ENCODE results near the gene CNPY4.

CNPY4 gene

DNA sequence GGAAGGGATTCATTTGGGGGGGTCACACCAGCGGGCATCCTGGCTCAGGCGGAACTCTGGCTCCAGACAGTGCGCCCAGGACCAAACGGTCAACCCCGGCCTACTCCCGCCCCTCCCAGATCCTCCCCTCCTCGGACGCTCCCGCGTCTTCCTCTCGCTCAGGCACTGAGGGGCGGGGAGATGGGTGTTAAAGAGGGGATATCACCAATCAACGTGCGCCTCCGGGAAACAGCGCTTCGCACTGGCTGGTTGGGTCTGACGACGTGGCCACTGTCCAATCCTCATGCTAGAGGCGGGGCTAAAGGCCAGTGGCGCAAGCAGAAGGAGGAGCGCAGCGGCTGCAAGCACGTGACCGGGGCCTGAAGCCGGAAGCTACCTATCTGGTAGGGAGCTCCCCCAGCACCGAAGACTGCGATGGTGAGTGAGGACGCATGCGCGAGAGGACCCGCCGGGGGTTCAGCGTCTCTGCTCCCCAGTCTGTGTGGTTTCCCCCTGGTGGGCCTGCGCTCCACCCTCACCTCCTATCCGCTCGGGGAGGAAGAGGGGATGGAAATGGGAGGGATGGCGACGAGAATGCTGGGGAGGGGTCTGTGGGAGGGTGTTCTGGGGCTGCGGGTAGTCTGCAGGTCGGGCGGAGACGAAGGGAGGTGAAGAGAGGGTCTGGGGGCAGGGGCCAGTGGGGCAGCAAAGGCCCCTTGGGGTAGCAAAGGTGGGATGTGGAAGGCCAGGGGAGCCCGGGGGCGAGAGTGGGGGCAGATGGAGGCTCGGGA lies 29.3 kb downstream of the CNPY4 start, which contains the start of gene LAMTOR4:
LAMTOR4 (plus strand) TSS at position 360 of the 770 bp plus-strand sequence; CDS start at position 415, 55 bp downstream.
- peak; percentile 100 for DNase-seq (ENCODE audit: low spot score)

DNA sequence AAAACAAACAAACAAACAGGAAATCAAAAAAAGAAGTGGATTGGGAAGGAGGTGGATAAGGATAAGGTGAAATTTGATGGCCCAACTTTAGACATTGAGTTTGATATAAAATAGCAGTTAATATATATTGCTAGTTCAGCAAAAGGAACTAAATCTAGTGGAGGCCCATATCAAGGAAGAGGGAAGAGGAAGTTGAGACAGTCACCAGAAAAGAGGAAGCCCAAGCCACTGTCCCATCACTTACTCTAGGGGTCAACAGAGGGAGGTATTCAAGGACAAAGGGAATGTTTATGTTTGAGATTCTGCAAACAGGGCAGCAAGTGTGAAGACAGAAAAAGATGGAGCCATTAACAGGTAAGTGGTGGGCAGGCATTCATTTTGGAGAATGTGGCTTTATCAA lies 33.0 kb downstream of the CNPY4 start:
- DNase-seq (ENCODE audit: low spot score): no peak

DNA sequence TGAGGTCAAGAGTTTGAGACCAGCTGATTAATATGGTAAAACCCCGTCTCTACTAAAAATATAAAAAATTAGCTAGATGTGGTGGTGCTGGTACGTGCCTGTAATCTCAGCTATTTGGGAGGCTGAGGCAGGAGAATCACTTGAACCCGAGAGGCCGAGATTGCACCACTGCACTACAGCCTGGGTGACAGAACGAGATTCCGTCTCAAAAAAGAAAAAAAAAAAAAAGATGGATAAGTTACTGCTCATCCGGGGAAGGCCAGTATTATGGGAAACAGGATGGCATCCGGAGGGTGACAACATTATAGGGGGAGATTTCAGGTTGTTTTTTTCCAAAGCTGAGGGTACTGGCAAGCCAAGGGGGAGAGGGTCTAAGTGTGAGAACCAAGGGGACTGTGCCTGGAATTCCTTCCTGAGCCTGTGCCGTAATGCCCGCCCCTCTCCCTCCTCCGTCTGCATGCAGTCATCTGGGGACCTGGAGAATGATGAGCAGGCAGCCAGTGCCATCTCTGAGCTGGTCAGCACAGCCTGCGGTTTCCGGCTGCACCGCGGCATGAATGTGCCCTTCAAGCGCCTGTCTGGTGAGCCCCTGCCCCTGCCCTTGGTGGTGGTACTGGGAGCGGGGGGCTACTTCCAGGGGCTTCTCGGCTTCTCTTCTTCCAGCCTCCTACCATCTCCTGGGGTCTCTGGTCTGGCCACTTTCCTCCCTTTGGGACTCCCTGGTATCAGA lies 33.7 kb downstream of the CNPY4 start:
- no peak for DNase-seq (ENCODE audit: low spot score)

DNA sequence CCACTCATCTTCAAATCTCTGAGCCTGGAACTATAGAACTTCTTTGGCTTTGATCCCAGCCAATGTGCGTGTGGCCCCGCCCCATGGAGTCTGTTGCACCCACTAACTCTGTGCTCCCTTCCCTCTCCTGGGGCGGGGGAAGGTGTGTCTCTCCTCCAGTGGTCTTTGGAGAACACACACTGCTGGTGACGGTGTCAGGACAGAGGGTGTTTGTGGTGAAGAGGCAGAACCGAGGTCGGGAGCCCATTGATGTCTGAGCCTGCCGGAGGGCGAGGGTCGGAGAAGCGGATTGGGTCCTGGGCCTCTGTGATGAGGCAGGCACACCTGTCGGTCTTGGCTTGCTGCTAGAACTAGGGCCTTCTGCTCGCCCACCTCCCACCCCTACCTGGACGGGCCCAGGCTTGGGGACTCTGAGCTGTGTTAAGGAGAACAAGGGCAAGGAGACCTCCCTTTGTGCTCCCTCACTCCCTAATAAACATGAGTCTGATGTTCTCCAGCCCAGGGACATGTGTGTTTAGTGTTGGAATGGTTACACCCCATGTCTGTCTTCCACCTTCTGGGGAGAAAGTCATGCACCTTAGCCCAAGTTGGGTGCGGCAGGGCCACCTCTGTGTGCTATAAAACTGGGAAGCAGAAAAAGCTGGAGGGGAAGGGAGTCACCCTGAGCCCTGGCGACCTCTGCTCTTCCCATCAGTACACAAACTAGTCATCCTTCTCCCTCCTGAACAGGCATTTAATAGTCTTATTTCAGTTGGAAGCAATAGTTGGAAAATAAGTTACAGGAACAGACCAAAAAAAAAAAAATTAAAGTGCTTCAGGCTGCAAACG lies 34.5 kb downstream of the CNPY4 start:
- no peak for DNase-seq (ENCODE audit: low spot score)

DNA sequence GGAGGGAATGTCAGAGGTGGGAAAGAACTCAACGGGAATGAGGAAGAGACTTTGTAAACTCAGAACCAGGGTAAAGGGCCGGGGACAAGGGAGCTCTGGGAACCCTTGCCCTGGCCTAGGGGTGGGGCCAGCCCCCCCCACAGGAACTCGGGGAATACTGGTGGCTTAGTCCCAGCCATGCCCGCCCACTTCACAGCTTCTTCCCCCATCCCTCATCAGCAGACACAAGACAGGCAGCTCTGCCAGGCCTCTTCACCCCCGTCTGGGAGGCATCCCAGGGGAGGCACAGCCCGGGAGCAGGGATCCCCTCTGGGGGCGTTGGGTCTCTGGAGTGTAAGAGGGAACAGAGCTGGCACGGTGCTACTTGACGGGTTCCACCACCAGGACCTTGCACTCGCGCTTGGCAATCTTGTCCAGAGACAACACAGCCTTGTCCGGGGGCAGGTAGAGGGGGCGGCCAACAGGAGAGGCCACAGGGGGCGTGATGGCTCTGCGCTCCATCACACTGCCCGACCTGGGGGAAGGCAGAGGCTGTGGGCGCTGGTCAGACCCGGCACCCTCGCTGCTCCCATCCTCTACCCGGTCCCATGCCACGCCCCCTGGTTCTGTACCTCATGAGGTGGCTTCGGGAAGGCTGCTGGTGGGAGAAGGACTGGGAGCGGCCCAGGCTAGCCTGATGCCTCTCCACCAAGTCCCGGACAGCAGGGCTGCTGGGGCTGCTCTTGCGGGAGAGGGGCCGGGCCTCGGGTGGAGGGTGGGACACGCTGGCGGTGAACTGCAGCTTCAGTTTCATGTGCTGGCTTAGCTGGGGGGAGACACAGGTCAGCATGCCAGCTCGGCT lies 35.4 kb downstream of the CNPY4 start:
- DNase-seq (ENCODE audit: low spot score): no peak

DNA sequence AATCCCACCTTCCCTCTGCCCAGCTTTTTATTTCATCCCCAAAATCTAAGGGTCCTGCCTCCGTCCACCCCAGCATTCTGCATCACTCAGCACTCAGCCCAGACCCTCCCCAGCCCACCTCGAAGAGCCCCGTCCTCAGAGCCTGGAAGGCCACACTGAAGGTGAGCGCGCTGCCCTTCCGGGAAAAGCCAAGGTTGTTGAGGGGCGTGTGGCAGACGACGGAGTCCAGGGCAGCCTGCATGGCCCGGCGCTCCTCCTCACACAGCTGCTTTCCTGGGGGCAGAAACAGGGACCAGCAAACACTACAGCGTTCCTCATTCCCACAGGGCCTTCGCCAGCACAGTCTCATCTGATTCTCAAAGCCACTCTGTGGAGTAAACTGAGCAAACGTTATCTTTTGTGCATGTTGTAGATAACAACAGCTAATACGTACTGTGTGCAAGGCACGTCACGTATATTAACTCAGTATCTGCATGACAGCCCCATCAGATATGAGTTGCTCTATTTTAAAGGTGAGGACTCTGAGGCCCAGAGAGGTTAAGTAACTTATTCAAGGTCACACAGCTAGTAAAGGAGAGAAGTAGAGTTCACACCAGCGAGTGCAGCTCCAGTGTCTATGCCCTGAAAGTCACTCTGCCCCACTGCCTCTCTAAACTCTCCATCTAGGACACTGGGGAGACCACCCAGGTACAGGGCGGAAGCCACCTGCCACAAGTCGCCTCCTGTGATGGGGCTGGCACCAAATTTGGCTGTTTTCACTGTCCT lies 36.3 kb downstream of the CNPY4 start:
- no peak for DNase-seq (ENCODE audit: low spot score)

DNA sequence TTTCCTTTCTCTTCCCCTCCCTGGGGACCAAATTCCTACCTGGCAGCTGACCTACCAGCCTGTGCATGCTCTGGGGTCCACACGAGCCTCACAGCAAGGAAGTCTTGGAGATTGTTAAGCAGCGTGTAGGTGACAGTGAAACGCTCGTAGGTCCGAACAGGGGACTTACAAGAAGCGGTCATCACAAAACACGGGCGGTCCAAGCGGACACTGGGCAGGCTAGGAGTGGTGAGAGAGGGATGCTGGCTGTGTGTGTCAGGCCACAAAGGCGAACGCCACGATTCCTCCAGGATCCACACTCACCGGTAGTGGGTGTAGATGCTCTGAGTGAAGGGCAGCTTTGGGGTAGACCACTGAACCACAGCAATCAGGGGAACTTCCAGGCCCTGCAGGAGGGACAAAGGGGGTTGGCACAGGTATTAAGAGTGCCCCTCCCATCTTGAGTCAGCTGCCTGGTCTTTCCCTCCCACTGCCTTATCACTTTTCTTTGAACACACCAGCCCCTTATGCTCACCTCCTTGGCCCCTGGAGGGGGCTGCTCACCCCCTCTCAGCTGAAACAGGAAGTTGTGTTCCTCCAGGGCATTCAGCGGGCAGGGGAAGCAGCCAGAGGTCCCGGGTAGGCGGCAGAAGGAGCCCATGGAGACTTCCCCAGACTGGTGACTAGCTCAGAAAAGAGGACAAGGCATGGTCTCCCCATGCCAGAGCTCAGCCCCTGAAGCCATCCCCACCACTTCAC lies 37.1 kb downstream of the CNPY4 start:
- DNase-seq (ENCODE audit: low spot score): no peak

DNA sequence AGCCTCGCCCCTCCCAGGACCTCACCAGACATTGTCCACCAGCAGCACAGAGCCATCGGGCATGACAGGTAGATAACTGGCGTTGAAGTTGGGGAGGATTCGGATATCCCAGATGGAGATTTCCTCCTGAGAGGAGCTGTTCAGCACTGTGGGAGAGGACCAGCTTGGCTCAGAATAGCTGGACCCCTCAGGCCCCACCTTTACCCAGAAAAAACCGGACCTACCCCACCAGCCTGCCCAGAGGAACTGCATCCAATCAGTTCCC lies 37.6 kb downstream of the CNPY4 start:
- no peak for DNase-seq (ENCODE audit: low spot score)

DNA sequence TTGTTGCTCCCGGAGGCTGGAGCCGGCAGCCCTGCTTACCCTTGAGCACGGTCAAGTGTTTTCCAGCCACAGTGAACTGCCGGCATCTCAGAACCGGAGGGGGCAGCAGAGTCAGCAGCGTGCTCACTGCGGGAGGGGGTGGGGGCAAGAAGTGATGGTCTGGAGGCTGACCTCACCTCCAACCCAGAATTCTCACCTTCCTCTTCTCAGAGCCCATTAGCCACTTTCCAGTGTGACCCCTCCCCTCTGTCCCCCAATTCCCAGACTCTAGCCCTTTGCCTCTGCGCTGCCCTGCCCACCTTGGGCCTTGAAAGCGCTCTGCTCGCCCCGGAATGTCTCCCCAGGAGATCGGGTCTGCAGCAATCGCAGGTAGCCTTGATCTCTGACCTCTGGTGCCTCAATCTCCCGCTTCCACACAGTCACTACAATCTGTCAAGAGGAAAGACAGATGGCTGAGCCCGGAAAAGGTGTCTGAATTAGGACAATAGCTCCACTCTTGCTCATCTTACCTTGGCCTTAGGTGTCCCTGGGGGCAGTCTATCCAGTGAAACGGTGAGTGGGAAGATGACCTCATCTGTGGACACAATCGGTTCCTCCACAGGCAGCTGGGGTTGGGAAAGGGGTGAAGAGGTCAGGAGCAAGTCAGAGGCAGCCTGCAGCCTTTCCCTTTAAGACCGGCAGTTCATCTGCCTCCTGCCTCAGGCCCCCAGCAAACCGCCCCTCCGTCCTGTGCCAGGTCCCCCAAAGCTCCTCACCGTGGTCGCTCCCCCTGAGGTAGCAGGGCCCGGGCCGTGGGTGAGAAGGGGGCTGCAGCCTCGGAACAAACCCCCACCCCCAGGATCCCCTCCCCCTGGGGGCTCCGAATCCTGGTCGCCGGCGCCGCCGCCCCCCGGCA lies 38.1 kb downstream of the CNPY4 start:
- no peak for DNase-seq (ENCODE audit: low spot score)

DNA sequence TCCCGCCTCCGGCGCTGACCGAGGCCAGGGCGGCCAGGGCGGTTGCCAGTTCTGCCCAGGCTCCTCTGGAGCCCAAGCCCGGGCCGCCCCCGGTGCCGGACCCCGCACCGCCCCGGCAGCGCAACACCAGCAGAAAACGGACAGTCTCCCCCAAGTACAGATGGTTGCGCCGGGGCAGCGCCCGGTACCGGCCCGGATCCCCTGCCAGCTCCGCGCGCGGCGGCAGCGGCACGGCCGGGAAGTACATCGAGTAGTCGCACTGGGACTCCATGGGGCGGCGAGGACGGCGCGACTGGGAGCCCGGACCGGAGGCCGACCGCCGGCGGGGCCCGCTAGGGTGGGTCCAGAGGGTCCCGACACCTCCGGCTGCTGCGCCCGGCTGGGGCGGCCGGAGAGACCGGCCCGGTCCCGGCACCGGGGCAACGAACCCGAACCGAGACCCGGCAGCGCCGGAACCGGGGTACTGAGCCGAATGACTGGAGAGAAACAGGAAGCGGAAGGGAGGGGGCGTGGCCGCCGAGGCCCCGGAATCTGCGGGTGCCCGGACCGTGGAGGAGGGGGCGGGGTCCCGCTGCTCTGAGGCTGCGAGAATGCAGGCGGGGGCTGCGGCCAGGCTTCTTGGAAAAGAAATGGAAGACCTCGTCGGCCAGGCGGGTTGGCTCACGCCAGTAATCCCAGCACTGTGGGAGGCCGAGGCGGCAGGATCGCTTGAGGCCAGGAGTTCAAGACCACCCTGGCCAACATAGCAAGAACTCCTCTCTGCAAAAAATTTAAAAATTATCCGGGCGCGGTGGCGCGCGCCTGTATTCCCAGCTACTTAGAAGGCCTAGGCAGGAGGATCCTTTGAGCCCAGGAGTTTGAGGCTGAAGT lies 39.0 kb downstream of the CNPY4 start, which contains the start of gene TRAPPC14:
TRAPPC14 (minus strand) TSS at position 495 of the 870 bp plus-strand sequence; CDS start at position 271, 224 bp downstream.
- peak; percentile 97 for DNase-seq (ENCODE audit: low spot score)

DNA sequence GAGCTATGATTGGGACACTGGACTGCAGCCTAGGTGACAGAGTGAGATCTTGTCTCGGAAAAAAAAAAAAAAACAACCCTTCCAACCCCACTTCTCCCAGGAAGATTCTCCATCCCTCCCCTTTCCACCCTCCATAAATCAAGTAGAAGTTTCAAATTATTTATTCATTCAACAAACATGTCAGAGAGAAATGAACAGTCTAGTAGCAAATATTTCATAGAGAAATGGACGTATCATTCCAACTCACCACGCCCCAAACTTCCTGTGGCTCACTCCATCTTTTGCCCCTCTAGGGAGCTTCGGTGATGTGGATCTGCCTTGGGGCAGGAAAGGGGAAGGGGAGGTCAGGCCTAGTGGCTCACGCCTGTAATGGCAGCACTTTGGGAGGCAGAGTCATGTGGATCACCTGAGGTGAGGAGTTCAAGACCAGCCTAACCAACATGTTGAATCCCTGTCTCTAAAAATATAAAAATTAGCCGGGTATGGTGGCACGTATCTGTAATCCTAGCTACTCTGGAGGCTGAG lies 39.7 kb downstream of the CNPY4 start:
- DNase-seq (ENCODE audit: low spot score): no peak

DNA sequence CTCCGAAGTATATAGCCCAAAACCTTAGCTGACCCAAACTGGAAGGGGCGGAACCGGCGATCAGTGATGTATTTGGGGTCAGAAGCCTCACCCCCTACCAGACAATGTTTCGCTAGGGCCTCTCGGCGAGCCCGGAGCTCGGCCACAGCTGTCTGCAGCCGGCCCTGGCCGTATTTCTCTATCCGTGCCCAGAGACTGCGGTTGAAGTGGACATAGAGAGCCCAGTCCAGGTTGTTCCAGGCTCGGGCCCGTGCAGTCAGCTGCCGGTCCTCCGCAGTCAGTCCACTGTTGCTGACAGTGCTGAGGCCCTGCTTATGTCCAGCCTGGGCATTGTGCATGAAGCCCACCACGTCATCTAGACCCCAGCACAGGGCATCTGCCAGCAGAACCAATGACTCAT lies 40.6 kb downstream of the CNPY4 start:
- no peak for DNase-seq (ENCODE audit: low spot score)

DNA sequence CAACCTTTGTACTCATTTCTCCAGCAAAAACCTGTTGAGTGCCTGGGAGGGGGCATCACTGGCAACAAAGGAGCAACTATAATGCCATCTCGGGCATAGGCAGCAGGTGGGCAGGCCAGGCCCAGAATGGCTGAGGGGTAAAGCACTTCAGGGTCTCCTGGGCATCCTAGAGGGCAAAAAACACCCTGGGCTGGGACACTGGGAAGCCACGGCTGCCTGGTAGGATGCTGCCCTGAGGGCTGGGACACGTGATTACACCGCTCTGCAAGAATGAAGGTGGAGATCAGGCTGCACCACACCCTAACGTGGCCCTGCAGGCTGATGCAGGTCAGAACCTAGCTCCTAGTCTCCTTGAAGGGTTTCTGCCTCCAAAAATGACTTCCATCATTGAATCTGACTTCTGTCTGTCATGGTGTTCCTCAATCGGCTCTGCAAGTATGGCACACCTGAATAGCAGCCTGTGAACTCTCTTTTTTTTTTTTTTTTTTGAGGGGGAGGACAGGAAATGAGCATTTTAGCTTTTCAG lies 43.6 kb downstream of the CNPY4 start:
- no peak for DNase-seq (ENCODE audit: low spot score)

DNA sequence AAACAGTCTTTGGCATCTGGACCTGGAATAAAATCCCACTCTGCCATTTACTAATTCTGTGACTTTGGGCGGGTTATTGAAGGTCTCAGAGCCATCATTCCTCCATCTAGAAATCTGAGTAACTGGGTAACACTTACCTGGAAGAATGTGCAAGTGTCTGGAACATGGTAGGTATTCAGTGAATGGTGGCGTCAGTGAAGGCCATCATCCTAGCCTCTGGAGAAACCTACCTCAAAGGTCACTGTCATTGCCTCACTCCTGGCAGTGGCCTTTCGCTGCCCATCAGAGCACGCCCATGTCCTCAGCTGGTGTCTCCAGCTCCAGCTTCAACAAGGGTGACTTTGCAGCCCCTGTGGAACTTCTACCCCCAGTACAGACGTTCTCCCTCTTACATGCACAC lies 44.4 kb downstream of the CNPY4 start:
- DNase-seq (ENCODE audit: low spot score): no peak

DNA sequence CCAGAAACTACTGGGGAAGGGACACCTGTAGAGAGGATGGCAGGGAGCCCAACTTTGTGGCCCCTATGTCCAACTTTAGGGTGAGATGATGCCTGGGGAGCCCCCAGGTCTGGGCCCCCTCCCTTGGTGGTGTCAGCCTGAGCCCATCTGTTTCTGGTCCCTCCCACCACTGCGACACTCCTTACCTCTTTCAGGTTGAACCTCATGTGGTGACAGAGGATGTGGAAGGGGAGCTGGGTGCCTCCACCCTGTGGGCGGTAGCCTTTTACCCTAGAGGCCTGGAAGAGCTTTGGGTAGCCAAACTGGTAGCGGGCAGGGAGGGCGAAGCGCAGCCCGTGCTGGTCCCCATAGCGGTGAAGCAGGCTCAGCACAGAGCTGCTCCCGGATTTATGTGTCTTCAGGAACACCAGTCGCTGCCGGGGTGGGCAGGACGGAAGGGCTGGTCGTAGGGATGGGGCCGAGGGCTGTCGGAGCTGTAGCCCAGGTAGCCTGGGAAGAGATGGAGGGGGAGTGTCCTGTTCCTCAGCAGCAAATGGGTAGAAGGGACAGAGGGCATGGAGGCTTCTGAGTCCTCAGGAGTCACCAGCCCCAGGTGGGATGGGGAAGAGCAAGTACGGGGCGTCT lies 47.0 kb downstream of the CNPY4 start:
- no peak for DNase-seq (ENCODE audit: low spot score)

DNA sequence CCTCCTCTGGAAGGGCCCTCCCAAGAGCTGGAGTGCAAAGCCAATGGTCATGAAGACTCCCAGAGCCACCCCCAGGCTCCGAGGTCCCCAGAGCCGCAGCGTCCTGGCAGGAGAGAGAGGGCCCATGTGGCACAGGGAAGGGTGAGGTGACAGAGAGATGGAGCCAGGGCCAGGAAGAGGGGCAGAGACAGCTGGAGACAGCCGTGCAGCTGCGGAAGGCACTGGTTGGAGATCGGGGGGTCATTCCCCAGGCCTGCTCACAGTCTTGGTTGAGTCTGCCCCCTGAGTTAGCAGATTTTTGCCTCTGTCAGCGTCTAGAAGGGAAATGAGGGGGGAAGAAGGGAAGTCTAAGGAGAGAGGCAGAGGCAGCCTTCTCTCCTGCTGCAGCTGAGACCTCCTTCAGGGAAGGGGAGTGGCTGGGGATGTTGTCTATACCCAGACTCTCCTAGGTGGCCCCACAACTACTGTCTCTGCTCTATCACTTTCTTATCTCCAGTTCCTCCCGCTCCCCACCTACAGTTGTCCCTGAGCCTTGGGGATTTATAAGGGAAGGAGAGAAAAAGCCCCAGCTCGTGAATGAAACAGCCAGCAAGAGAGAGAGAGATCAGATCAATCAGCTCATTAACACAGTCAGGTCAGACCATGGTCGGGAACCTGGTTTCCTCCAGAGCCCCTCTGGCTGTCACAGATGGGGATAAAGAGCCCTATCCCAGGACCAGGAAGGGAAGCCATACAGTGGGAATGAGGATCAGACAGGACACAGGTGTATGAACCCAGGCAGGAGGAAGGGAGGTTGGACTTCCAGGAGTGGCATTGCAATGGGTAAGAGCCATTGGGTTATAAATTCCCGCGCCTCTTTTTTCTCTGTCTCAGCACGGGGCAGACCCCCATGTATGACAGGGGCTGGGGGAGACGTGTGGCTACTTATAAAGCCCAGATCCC lies 47.8 kb downstream of the CNPY4 start:
- DNase-seq (ENCODE audit: low spot score): no peak
